Ovary (tissue), 9 donors: ENCODE data around the gene CACNG5. TPM values are rescaled to one million over a fixed set of nuclear protein-coding genes. Genes with fewer than 3 reads are reported as not detected.

Experiments
- DNase-seq, 5 donors: peaks; one replicate each; pipeline ENCODE4 v3.0.0-alpha.2; 2019 to 2020
- H3K27ac ChIP-seq, 2 donors: fragments of 200-600 bp; one replicate each; pipeline versions ENCODE4 v1.5.1 to v1.8.0; 2019 to 2022
- H3K27me3 ChIP-seq: fragments of 200-600 bp; one replicate; pipeline ENCODE4 v1.8.0; 2022
- H3K36me3 ChIP-seq: fragments of 200-600 bp; sonication (generic); one replicate; pipeline ENCODE4 v1.5.1; 2019
- H3K4me1 ChIP-seq: one replicate; pipeline ENCODE4 v1.8.1; 2013; ENCODE audit warnings: mild to moderate bottlenecking, moderate library complexity; ENCODE audit not compliant: insufficient read depth
- H3K4me3 ChIP-seq: fragments of 200-600 bp; sonication (generic); one replicate; pipeline ENCODE4 v1.5.1; 2017
- H3K9me3 ChIP-seq, 2 donors: fragments of 200-600 bp in 1 of 2; sonication (generic) in 1 of 2; one replicate each; pipeline versions ENCODE4 v1.5.1 to v1.8.1; 2013 to 2019; ENCODE audit warnings: mild to moderate bottlenecking in 1 of 2, moderate library complexity in 1 of 2
- CTCF ChIP-seq, 3 donors: fragments of 450-650 bp in 2 of 3; fragments of 200-600 bp in 1 of 3; IDR thresholded peaks; one replicate each; pipeline versions ENCODE4 v1.5.1 to v1.8.0; 2016 to 2022; ENCODE audit warnings: antibody characterized with exemption in 3 of 3, mild to moderate bottlenecking in 1 of 3
- EP300 ChIP-seq: sonication (generic); formaldehyde crosslinking; IDR thresholded peaks from one replicate; pipeline ENCODE4 v1.6.1; 2017; ENCODE audit warnings: antibody characterized with exemption
- POLR2A ChIP-seq: fragments of 450-650 bp; IDR thresholded peaks from one replicate; pipeline ENCODE4 v1.6.1; 2017; ENCODE audit warnings: antibody characterized with exemption, mild to moderate bottlenecking, moderate library complexity
- WGBS, 3 donors: extraction: QIAGEN DNeasy Blood & Tissue Kit in 1 of 3; methylation state at CpG; one replicate each; pipeline versions ENCODE4 v1.1.5 to v1.1.7; 2013 to 2017; 5-methylcytosine and 5-hydroxymethylcytosine counted together
- intact Hi-C, 4 donors: fragments of 100-400 bp; cut with DNase I; formaldehyde crosslinking; loops; one replicate each; pipeline versions ENCODE4 v1.11.0 to v1.15.1; 2022 to 2023
- polyA plus RNA-seq, 2 donors: library from polyadenylated mRNA; stranded (reverse); fragments of 200-250 nt in 1 of 2; fragments of 350-450 nt in 1 of 2; fragmentation: Illumina TruSeq in 1 of 2; extraction: RNeasy Lipid Tissue Mini Kit (QIAGEN cat#74804) in 1 of 2; gene quantifications; one replicate each; pipeline ENCODE4 v1.2.3, GENCODE V29; 2013 to 2014
- total RNA-seq, 7 donors: library from RNA; depleted of rRNA in 2 of 7; stranded (reverse); fragments of >200 nt in 2 of 7; fragmentation: NEBNext Ultra II Directional in 3 of 7; extraction: Animal tissue kit (Norgen Biotek cat#: 25700) in 3 of 7; gene quantifications; one replicate each; pipeline versions ENCODE4 v1.1.0 to v1.2.4, GENCODE V29; 2016 to 2023
- donor health status: DM: no; HTN: no; CAD: no; lungs with moderate emphysema.
- donor health status: DM: no; HTN: no; CAD: no.
- donor health status: Bipolar disorder and iron deficiency.
- donor health status: DM: yes; HTN: yes; CAD: no.
- donor health status: DM: no; HTN: no; CAD: no.
- donor health status: DM: yes; HTN: yes; CAD: no.

CACNG5 gene
- total and polyA plus RNA-seq, 9 donors, result not detected

- H3K36me3 ChIP-seq, result no peaks in the 10 kb centered on the region
- H3K27ac ChIP-seq, result no peak overlapping the region
- WGBS, 3 donors, result 89 to 98% (median 92%) methylated on average over 2 of the region's 2 CpGs
- H3K27me3 ChIP-seq, result no peaks in the 10 kb centered on the region
- no peak overlapping the region for H3K4me3 ChIP-seq
- H3K9me3 ChIP-seq, result no peaks in the 10 kb centered on the region
- no peaks in the 10 kb centered on the region for H3K4me1 ChIP-seq
- DNase-seq, result no peak
- TF ChIP-seq EP300 (no peak), POLR2A (no peak), CTCF (IDR thresholded peaks at IDR 0.05) (no peak)
- intact Hi-C loops, result no loop called here
Measured at GRCh38 chr17:66863820-66864219, 28.9 kb downstream of the CACNG5 start.

GRCh38 chr17:66865151-66865550, 30.2 kb downstream of the CACNG5 start:
- intact Hi-C loops, result no loop called here
- no peaks in the 10 kb centered on the region for H3K36me3 ChIP-seq
- H3K9me3 ChIP-seq, result peaks cover 0 to 2% of the 10 kb centered on the region in 2 donors
- DNase-seq, result no peak
- 86 to 90% (median 88%) methylated on average over 1 of the region's 1 CpG for WGBS, 3 donors
- no peaks in the 10 kb centered on the region for H3K27me3 ChIP-seq
- TF ChIP-seq EP300, result no peak
- TF ChIP-seq POLR2A, result no peak
- TF ChIP-seq CTCF (IDR thresholded peaks at IDR 0.05), result no peak
- no peaks in the 10 kb centered on the region for H3K4me1 ChIP-seq
- H3K27ac ChIP-seq, result no peak overlapping the region
- no peak overlapping the region for H3K4me3 ChIP-seq

GRCh38 chr17:66873962-66874361, 39.0 kb downstream of the CACNG5 start:
- 58 to 96% (median 77%) methylated on average over 2 of the region's 2 CpGs for WGBS, 3 donors
- Histone ChIP-seq H3K9me3 (peaks cover 0 to 6% of the 10 kb centered on the region in 2 donors), H3K4me1 (no peaks in the 10 kb centered on the region), H3K27me3 (no peaks in the 10 kb centered on the region), H3K27ac (no peak overlapping the region), H3K4me3 (no peak overlapping the region), H3K36me3 (no peaks in the 10 kb centered on the region)
- intact Hi-C loops, result no loop called here
- no peak for TF ChIP-seq CTCF (IDR thresholded peaks at IDR 0.05)
- no peak for TF ChIP-seq POLR2A
- DNase-seq, result no peak

- TF ChIP-seq CTCF (IDR thresholded peaks at IDR 0.05), result no peak
- no peak for TF ChIP-seq POLR2A
- no peak for TF ChIP-seq EP300
- no peaks in the 10 kb centered on the region for H3K9me3 ChIP-seq
- no peak overlapping the region for H3K4me3 ChIP-seq
- H3K27me3 ChIP-seq, result no peaks in the 10 kb centered on the region
- H3K36me3 ChIP-seq, result no peaks in the 10 kb centered on the region
- DNase-seq, result no peak
- intact Hi-C loops, result no loop called here
- H3K4me1 ChIP-seq, result no peaks in the 10 kb centered on the region
- 90 to 92% (median 90%) methylated on average over 16 of the region's 16 CpGs for WGBS, 3 donors
- H3K27ac ChIP-seq, result no peak overlapping the region
Measured at GRCh38 chr17:66884931-66885330, 50.0 kb downstream of the CACNG5 start.

- Histone ChIP-seq H3K27ac (no peak overlapping the region), H3K4me1 (no peaks in the 10 kb centered on the region), H3K9me3 (no peaks in the 10 kb centered on the region), H3K27me3 (no peaks in the 10 kb centered on the region), H3K4me3 (no peak overlapping the region), H3K36me3 (no peaks in the 10 kb centered on the region)
- intact Hi-C loops, result no loop called here
- 62 to 72% (median 72%) methylated on average over 4 of the region's 4 CpGs for WGBS, 3 donors
- no peak for TF ChIP-seq CTCF (IDR thresholded peaks at IDR 0.05)
- DNase-seq, result no peak
Measured at GRCh38 chr17:66885417-66885816, 50.5 kb downstream of the CACNG5 start.
